SK-N-SH (cell line): ENCODE measurements around the gene CREBZF. TPM values are rescaled to one million over a fixed set of nuclear protein-coding genes. Genes with fewer than 3 reads are reported as not detected.
A peak's percentile ranks its signal among the peaks of the same experiment; 100 is the strongest.

Experiments
- CTCF ChIA-PET: fragments of 300-600, 350-600 bp; formaldehyde crosslinking; extraction: SDS; loops from one replicate; lab custom pipeline; 2021; lab: Yijun Ruan, JAX
- POLR2A ChIA-PET: fragments of 350-600 bp; sonication (Branson Sonifier 250); formaldehyde crosslinking; extraction: SDS; loops from one replicate; lab custom pipeline; 2020; ENCODE audit warnings: antibody characterized with exemption, inconsistent platforms; lab: Yijun Ruan, JAX
- DNase-seq: peaks from one replicate; pipeline ENCODE4 v3.0.0; 2012
- H2AFZ ChIP-seq: fragments of 200-600 bp; sonication (generic); 2 replicates; pipeline ENCODE4 v1.8.1; 2016; ENCODE audit warnings: antibody characterized with exemption, mild to moderate bottlenecking, low read depth
- H3F3A ChIP-seq: fragments of 200-600 bp; sonication (generic); replicated peaks from 2 replicates; pipeline ENCODE3; 2016; ENCODE audit warnings: antibody characterized with exemption, mild to moderate bottlenecking; ENCODE audit not compliant: insufficient read depth
- H3K27ac ChIP-seq, 2 experiments: fragments of 200-500 bp in 1 of 2; fragments of 200-600 bp in 1 of 2; sonication (Bioruptor generic) in 1 of 2; sonication (generic), shearing (Covaris generic) in 1 of 2; 2 replicates each; pipeline versions ENCODE4 v1.5.1 to v1.6.1; 2014 to 2016; ENCODE audit warnings: low read depth in 2 of 2, inconsistent platforms in 1 of 2, low read length in 1 of 2, mild to moderate bottlenecking in 1 of 2, mixed read lengths in 1 of 2
- H3K27me3 ChIP-seq: fragments of 200-600 bp; sonication (generic), shearing (Covaris generic); 2 replicates; pipeline ENCODE4 v1.6.1; 2016; ENCODE audit warnings: mixed run types; ENCODE audit not compliant: insufficient read depth
- H3K36me3 ChIP-seq, 2 experiments: fragments of 200-500 bp in 1 of 2; fragments of 200-600 bp in 1 of 2; sonication (Bioruptor generic) in 1 of 2; sonication (generic) in 1 of 2; replicated peaks in 1 of 2; 2 replicates each; pipeline versions ENCODE3 to v1.5.1; 2014 to 2016; ENCODE audit warnings: low read length in 1 of 2, mild to moderate bottlenecking in 1 of 2; ENCODE audit not compliant: insufficient read depth in 2 of 2, control insufficient read depth in 1 of 2
- H3K4me1 ChIP-seq, 2 experiments: fragments of 200-500 bp in 1 of 2; fragments of 200-600 bp in 1 of 2; sonication (Bioruptor generic) in 1 of 2; sonication (generic), shearing (Covaris generic) in 1 of 2; 2 replicates each; pipeline versions ENCODE4 v1.5.1 to v1.6.1; 2014 to 2016; ENCODE audit warnings: low read depth in 1 of 2, low read length in 1 of 2, mixed run types in 1 of 2; ENCODE audit not compliant: insufficient read depth in 2 of 2, control insufficient read depth in 1 of 2
- H3K4me2 ChIP-seq: fragments of 200-600 bp; sonication (generic), shearing (Covaris generic); 2 replicates; pipeline ENCODE4 v1.6.1; 2017; ENCODE audit warnings: mixed run types
- H3K4me3 ChIP-seq, 2 experiments: fragments of 200-500 bp in 1 of 2; fragments of 200-600 bp in 1 of 2; sonication (Bioruptor generic) in 1 of 2; sonication (generic), shearing (Covaris generic) in 1 of 2; 2 replicates each; pipeline versions ENCODE4 v1.5.1 to v1.8.1; 2014 to 2016; ENCODE audit warnings: low read depth in 2 of 2, inconsistent platforms in 1 of 2, low read length in 1 of 2, mild to moderate bottlenecking in 1 of 2, mixed read lengths in 1 of 2, moderate library complexity in 1 of 2
- H3K79me2 ChIP-seq: fragments of 200-600 bp; sonication (generic); 2 replicates; pipeline ENCODE4 v1.8.1; 2017; ENCODE audit warnings: mild to moderate bottlenecking; ENCODE audit not compliant: insufficient read depth
- H3K9ac ChIP-seq: fragments of 200-600 bp; sonication (generic); 2 replicates; pipeline ENCODE4 v1.6.1; 2017; ENCODE audit warnings: mixed run types
- H3K9me2 ChIP-seq: fragments of 200-600 bp; sonication (generic); 2 replicates; pipeline ENCODE4 v1.6.1; 2017; ENCODE audit warnings: mixed run types
- H3K9me3 ChIP-seq: fragments of 200-600 bp; sonication (generic); 2 replicates; pipeline ENCODE4 v1.6.1; 2017; ENCODE audit warnings: mixed run types, mild to moderate bottlenecking, moderate library complexity
- H4K20me1 ChIP-seq: fragments of 200-600 bp; sonication (generic); 2 replicates; pipeline ENCODE4 v1.6.1; 2017; ENCODE audit warnings: mild to moderate bottlenecking, mixed run types; ENCODE audit not compliant: insufficient read depth
- CHD2 ChIP-seq: fragments of 150-350 bp; IDR thresholded peaks from 2 replicates; pipeline ENCODE4 v1.6.1; 2018; ENCODE audit warnings: low read length; ENCODE audit not compliant: partially characterized antibody
- ELF1 ChIP-seq: IDR thresholded peaks from 2 replicates; pipeline ENCODE4 v1.4.0; 2012
- FOSL2 ChIP-seq: IDR thresholded peaks from 2 replicates; pipeline ENCODE4 v1.4.0; 2012; ENCODE audit warnings: low read depth, mild to moderate bottlenecking, moderate library complexity, borderline replicate concordance
- FOXJ3 ChIP-seq: sonication (generic); formaldehyde crosslinking; IDR thresholded peaks from 2 replicates; pipeline ENCODE4 v1.5.1; 2020; ENCODE audit warnings: mild to moderate bottlenecking, missing genetic modification reagents
- FOXM1 ChIP-seq: IDR thresholded peaks from 2 replicates; pipeline ENCODE4 v1.4.0; 2012; ENCODE audit warnings: low read depth, mild to moderate bottlenecking
- GABPA ChIP-seq: IDR thresholded peaks from 2 replicates; pipeline ENCODE4 v1.4.0; 2012; ENCODE audit warnings: low read depth, mild to moderate bottlenecking
- JUND ChIP-seq: IDR thresholded peaks from 2 replicates; pipeline ENCODE4 v1.4.0; 2012
- MXI1 ChIP-seq: IDR thresholded peaks from 2 replicates; pipeline ENCODE4 v1.6.1; 2012; ENCODE audit warnings: mild to moderate bottlenecking, low read depth, low read length, improper control_type of control experiment
- NFIC ChIP-seq: IDR thresholded peaks from 2 replicates; pipeline ENCODE4 v1.4.0; 2012; ENCODE audit warnings: borderline replicate concordance
- POLR2AphosphoS5 ChIP-seq: IDR thresholded peaks from 2 replicates; pipeline ENCODE4 v1.6.1; 2012; ENCODE audit warnings: low read depth, low read length
- RAD21 ChIP-seq: IDR thresholded peaks from 2 replicates; pipeline ENCODE4 v1.6.1; 2012; ENCODE audit warnings: mild to moderate bottlenecking, low read length
- RXRA ChIP-seq: IDR thresholded peaks from 2 replicates; pipeline ENCODE4 v1.4.0; 2012; ENCODE audit warnings: low read depth, mild to moderate bottlenecking, borderline replicate concordance
- SIN3A ChIP-seq: IDR thresholded peaks from 2 replicates; pipeline ENCODE4 v1.6.1; 2012; ENCODE audit warnings: low read depth, mild to moderate bottlenecking, low read length, moderate library complexity, borderline replicate concordance
- TAF1 ChIP-seq: IDR thresholded peaks from 2 replicates; pipeline ENCODE4 v1.6.1; 2012; ENCODE audit warnings: low read depth, mild to moderate bottlenecking, low read length, moderate library complexity, borderline replicate concordance
- TEAD4 ChIP-seq: IDR thresholded peaks from 2 replicates; pipeline ENCODE4 v1.4.0; 2012; ENCODE audit warnings: mild to moderate bottlenecking, borderline replicate concordance; ENCODE audit not compliant: insufficient read depth
- YY1 ChIP-seq: IDR thresholded peaks from 2 replicates; pipeline ENCODE4 v1.4.0; 2012; ENCODE audit warnings: low read depth, mild to moderate bottlenecking
- WGBS: methylation state at CpG from one replicate; pipeline ENCODE4 v1.1.6; 2017; ENCODE audit warnings: low lambda C conversion rate; 5-methylcytosine and 5-hydroxymethylcytosine counted together
- polyA plus RNA-seq, 3 experiments: library from polyadenylated mRNA; depleted of rRNA; stranded (reverse); fragments of >200 nt; gene quantifications; 2 replicates each; pipeline ENCODE4 v1.2.3, GENCODE V29; 2012
- TF ChIP-seq, protein P1 (sequence below): IDR thresholded peaks from 2 replicates; pipeline ENCODE4 v1.6.1; 2012; ENCODE audit warnings: mild to moderate bottlenecking, low read depth, low read length, moderate library complexity
- TF ChIP-seq, protein P2 (sequence below): fragments of 150-350 bp; IDR thresholded peaks from 2 replicates; pipeline ENCODE4 v1.6.1; 2016; ENCODE audit warnings: mild to moderate bottlenecking, low read depth, low read length
- TF ChIP-seq, protein P3 (sequence below): IDR thresholded peaks from 2 replicates; pipeline ENCODE4; 2012
- TF ChIP-seq, protein P4 (sequence below): fragments of 150-350 bp; IDR thresholded peaks from 2 replicates; pipeline ENCODE4 v1.6.1; 2017; ENCODE audit warnings: antibody characterized with exemption, low read length, low read depth, borderline replicate concordance
- TF ChIP-seq, protein P5 (sequence below): IDR thresholded peaks from 2 replicates; pipeline ENCODE4 v1.4.0; 2012; ENCODE audit warnings: low read depth, borderline replicate concordance

Gene CREBZF, protein sequence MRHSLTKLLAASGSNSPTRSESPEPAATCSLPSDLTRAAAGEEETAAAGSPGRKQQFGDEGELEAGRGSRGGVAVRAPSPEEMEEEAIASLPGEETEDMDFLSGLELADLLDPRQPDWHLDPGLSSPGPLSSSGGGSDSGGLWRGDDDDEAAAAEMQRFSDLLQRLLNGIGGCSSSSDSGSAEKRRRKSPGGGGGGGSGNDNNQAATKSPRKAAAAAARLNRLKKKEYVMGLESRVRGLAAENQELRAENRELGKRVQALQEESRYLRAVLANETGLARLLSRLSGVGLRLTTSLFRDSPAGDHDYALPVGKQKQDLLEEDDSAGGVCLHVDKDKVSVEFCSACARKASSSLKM
- polyA plus RNA-seq (2012; rRNA removed): 50.5 and 62.1 TPM in 2 replicates
- 14.6 and 16.3 TPM in 2 replicates for polyA plus RNA-seq (2012; cell fraction: cytosol; rRNA removed)
- polyA plus RNA-seq (2012; cell fraction: nucleus; rRNA removed): 325 and 378 TPM in 2 replicates

DNA sequence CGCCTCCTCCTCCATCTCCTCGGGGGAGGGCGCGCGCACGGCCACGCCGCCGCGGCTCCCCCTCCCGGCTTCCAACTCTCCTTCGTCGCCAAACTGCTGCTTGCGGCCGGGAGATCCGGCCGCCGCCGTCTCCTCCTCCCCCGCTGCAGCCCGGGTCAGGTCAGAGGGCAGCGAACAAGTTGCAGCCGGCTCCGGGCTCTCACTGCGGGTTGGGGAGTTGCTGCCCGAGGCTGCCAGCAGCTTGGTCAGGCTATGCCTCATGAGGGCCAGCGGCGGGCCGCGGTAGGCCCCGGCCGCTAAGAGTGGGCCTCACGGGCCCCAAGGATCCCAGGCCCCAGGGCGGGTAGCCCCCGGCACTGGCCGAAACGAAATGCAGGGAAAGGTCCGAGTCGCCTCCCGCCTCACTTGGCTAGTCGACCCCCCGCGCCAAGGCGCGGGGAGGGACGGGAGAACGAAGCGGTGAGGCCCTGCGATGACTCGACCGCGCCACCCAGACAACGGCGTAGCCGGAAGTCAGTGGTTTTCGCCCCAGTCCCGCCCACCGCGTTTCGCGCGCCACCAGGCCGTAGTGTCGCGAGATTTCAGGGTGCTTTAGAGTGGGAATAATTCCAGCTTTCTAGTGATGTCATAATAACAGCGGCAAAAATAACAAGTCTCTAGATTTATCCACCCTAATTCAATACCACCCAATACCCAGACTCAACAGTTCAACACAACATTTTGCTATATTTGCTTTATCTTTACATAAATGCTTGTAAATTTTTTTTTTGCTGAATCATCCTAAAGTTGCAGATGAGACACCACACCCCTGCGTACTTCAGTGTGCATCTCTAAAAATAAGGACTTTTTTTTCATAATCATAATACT lies at the start of gene CREBZF:
TSS of gene CREBZF (minus strand) at position 515 of the 867 bp plus-strand sequence. CDS start at position 261, 254 bp downstream.
- H3K36me3 ChIP-seq: peaks cover 36% of the 10 kb centered on the region in 2 experiments
- peaks cover 14 to 18% of the 10 kb centered on the region in 2 experiments; a peak in 3 of 4 replicates for H3K4me1 ChIP-seq
- peak within 1 kb of the TSS; percentile 86 for H3K4me2 ChIP-seq
- peaks cover 48% of the 10 kb centered on the region for H3K79me2 ChIP-seq
- peak within 1 kb of the TSS; percentile 99 for H3K9ac ChIP-seq
- DNase-seq: peak; percentile 93
- WGBS: under 1% methylated on average over 48 of the region's 67 CpGs
- H3F3A ChIP-seq: no peaks in the 10 kb centered on the region
- peak within 1 kb of the TSS; percentile 94 to 95 for H3K4me3 ChIP-seq
- H2AFZ ChIP-seq: peak within 1 kb of the TSS; percentile 86
- TF ChIP-seq JUND (no peak), FOXM1 (0 out of 2 replicates have a peak, but pooled peaks have one; percentile 16), TAF1 (peak; percentile 77), YY1 (no peak), RXRA (no peak), ELF1 (peak; percentile 83), CHD2 (peak; percentile 99), GABPA (peak; percentile 67), MXI1 (0 out of 2 replicates have a peak, but pooled peaks have one; percentile 65), FOSL2 (no peak; the same call in 1 of the 2 replicates), TEAD4 (no peak), SIN3A (0 out of 2 replicates have a peak, but pooled peaks have one; percentile 37), RAD21 (no peak), POLR2AphosphoS5 (peak; percentile 97), FOXJ3 (CRISPR knock-in tag) (no peak), NFIC (no peak; the same call in 1 of the 2 replicates)
- TF ChIP-seq, protein P1, sequence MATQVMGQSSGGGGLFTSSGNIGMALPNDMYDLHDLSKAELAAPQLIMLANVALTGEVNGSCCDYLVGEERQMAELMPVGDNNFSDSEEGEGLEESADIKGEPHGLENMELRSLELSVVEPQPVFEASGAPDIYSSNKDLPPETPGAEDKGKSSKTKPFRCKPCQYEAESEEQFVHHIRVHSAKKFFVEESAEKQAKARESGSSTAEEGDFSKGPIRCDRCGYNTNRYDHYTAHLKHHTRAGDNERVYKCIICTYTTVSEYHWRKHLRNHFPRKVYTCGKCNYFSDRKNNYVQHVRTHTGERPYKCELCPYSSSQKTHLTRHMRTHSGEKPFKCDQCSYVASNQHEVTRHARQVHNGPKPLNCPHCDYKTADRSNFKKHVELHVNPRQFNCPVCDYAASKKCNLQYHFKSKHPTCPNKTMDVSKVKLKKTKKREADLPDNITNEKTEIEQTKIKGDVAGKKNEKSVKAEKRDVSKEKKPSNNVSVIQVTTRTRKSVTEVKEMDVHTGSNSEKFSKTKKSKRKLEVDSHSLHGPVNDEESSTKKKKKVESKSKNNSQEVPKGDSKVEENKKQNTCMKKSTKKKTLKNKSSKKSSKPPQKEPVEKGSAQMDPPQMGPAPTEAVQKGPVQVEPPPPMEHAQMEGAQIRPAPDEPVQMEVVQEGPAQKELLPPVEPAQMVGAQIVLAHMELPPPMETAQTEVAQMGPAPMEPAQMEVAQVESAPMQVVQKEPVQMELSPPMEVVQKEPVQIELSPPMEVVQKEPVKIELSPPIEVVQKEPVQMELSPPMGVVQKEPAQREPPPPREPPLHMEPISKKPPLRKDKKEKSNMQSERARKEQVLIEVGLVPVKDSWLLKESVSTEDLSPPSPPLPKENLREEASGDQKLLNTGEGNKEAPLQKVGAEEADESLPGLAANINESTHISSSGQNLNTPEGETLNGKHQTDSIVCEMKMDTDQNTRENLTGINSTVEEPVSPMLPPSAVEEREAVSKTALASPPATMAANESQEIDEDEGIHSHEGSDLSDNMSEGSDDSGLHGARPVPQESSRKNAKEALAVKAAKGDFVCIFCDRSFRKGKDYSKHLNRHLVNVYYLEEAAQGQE: 0 out of 2 replicates have a peak, but pooled peaks have one; percentile 24
- TF ChIP-seq, protein P2, sequence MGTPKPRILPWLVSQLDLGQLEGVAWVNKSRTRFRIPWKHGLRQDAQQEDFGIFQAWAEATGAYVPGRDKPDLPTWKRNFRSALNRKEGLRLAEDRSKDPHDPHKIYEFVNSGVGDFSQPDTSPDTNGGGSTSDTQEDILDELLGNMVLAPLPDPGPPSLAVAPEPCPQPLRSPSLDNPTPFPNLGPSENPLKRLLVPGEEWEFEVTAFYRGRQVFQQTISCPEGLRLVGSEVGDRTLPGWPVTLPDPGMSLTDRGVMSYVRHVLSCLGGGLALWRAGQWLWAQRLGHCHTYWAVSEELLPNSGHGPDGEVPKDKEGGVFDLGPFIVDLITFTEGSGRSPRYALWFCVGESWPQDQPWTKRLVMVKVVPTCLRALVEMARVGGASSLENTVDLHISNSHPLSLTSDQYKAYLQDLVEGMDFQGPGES: no peak
- TF ChIP-seq, protein P3, sequence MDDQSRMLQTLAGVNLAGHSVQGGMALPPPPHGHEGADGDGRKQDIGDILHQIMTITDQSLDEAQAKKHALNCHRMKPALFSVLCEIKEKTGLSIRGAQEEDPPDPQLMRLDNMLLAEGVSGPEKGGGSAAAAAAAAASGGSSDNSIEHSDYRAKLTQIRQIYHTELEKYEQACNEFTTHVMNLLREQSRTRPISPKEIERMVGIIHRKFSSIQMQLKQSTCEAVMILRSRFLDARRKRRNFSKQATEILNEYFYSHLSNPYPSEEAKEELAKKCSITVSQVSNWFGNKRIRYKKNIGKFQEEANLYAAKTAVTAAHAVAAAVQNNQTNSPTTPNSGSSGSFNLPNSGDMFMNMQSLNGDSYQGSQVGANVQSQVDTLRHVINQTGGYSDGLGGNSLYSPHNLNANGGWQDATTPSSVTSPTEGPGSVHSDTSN: no peak
- TF ChIP-seq, protein P4, sequence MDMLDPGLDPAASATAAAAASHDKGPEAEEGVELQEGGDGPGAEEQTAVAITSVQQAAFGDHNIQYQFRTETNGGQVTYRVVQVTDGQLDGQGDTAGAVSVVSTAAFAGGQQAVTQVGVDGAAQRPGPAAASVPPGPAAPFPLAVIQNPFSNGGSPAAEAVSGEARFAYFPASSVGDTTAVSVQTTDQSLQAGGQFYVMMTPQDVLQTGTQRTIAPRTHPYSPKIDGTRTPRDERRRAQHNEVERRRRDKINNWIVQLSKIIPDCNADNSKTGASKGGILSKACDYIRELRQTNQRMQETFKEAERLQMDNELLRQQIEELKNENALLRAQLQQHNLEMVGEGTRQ: no peak
- TF ChIP-seq, protein P5, sequence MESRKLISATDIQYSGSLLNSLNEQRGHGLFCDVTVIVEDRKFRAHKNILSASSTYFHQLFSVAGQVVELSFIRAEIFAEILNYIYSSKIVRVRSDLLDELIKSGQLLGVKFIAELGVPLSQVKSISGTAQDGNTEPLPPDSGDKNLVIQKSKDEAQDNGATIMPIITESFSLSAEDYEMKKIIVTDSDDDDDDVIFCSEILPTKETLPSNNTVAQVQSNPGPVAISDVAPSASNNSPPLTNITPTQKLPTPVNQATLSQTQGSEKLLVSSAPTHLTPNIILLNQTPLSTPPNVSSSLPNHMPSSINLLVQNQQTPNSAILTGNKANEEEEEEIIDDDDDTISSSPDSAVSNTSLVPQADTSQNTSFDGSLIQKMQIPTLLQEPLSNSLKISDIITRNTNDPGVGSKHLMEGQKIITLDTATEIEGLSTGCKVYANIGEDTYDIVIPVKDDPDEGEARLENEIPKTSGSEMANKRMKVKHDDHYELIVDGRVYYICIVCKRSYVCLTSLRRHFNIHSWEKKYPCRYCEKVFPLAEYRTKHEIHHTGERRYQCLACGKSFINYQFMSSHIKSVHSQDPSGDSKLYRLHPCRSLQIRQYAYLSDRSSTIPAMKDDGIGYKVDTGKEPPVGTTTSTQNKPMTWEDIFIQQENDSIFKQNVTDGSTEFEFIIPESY: peak; percentile 97
- 0 out of 2 replicates have a peak, but pooled peaks cover 3% of the 10 kb centered on the region for H3K9me2 ChIP-seq
- H3K27ac ChIP-seq: peak within 1 kb of the TSS; percentile 92 to 95
- H4K20me1 ChIP-seq: peaks cover 44% of the 10 kb centered on the region
- no peaks in the 10 kb centered on the region for H3K27me3 ChIP-seq
- H3K9me3 ChIP-seq: no peaks in the 10 kb centered on the region
- ChIA-PET POLR2A (interaction anchor here (0.7 to 2.9 kb wide), 5 partner anchors 17 to 405 kb away, joined by 3 to 23 read pairs (median 14); partner anchors contain the start of genes CCDC89, DLG2, TMEM126A and TMEM126B), CTCF (interaction anchor here (0.8 to 2.9 kb wide), 6 partner anchors 14 to 377 kb away, joined by 3 to 15 read pairs (median 4); partner anchors contain the start of genes CCDC89 and TMEM126A)
